Ovary (tissue), 3 donors: ENCODE measurements around the gene OR4F15.
"Not testable (repeated sequence)": the region's sequence is repeated elsewhere in the genome, so short reads cannot be mapped to it uniquely, and the experiment has no call there.

ENCODE experiments used
- EP300 ChIP-seq: sonication (generic); formaldehyde crosslinking; IDR thresholded peaks from one replicate; pipeline ENCODE4 v1.6.1; 2017; ENCODE audit warnings: antibody characterized with exemption
- POLR2A ChIP-seq: fragments of 450-650 bp; IDR thresholded peaks from one replicate; pipeline ENCODE4 v1.6.1; 2017; ENCODE audit warnings: antibody characterized with exemption, mild to moderate bottlenecking, moderate library complexity
- TF ChIP-seq, protein P1 (sequence below), 3 donors: fragments of 450-650 bp in 2 of 3; fragments of 200-600 bp in 1 of 3; IDR thresholded peaks; one replicate each; pipeline versions ENCODE4 v1.5.1 to v1.8.0; 2016 to 2022; ENCODE audit warnings: antibody characterized with exemption in 3 of 3, mild to moderate bottlenecking in 1 of 3
- donor health status: DM: no; HTN: no; CAD: no.

DNA sequence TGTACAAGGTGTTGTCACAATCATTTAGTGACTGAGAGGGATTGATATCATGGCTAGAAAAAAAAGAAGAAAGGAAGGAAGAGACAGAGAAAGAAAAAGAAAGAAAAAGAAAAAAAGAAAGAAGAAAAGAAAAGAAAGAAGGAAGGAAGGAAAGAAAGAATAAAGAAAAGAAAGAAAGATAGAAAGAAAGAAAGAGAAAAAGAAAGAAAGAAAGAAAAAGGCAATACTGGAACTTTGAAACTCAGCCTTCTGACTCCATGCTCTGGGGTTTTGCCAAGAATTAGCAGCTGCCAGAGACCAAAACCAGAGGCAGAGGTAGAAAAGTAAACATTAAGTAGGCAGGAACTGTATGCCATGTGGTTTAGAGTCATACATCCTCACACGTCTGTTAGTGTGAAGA, 31.8 kb upstream of the OR4F15 start:
- TF ChIP-seq, protein P1, sequence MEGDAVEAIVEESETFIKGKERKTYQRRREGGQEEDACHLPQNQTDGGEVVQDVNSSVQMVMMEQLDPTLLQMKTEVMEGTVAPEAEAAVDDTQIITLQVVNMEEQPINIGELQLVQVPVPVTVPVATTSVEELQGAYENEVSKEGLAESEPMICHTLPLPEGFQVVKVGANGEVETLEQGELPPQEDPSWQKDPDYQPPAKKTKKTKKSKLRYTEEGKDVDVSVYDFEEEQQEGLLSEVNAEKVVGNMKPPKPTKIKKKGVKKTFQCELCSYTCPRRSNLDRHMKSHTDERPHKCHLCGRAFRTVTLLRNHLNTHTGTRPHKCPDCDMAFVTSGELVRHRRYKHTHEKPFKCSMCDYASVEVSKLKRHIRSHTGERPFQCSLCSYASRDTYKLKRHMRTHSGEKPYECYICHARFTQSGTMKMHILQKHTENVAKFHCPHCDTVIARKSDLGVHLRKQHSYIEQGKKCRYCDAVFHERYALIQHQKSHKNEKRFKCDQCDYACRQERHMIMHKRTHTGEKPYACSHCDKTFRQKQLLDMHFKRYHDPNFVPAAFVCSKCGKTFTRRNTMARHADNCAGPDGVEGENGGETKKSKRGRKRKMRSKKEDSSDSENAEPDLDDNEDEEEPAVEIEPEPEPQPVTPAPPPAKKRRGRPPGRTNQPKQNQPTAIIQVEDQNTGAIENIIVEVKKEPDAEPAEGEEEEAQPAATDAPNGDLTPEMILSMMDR (IDR thresholded peaks at IDR 0.05): not testable (repeated sequence)
- TF ChIP-seq POLR2A, EP300: not testable (repeated sequence)
